ENCODE results near the gene NECTIN4.
"Not testable (repeated sequence)": the region's sequence is repeated elsewhere in the genome, so short reads cannot be mapped to it uniquely, and the experiment has no call there.

Gene NECTIN4

GRCh38 chr1:161081519-161081918 lies 7.8 kb downstream of the NECTIN4 start:
- DNase-seq: no peak

GRCh38 chr1:161080441-161081405 lies 8.6 kb downstream of the NECTIN4 start:
- DNase-seq: no peak

GRCh38 chr1:161079436-161080110 lies 9.8 kb downstream of the NECTIN4 start:
- no peak for DNase-seq

GRCh38 chr1:161077426-161077825 lies 11.9 kb downstream of the NECTIN4 start:
- DNase-seq: no peak

GRCh38 chr1:161076410-161076809 lies 12.9 kb downstream of the NECTIN4 start:
- no peak for DNase-seq

GRCh38 chr1:161074676-161075368 lies 14.5 kb downstream of the NECTIN4 start:
- no peak for DNase-seq

GRCh38 chr1:161073474-161074121 lies 15.8 kb downstream of the NECTIN4 start:
- DNase-seq: no peak

- DNase-seq: no peak
These were observed 16.5 kb downstream of the NECTIN4 start for GRCh38 chr1:161072751-161073449.

GRCh38 chr1:161071886-161072371 lies 17.4 kb downstream of the NECTIN4 start:
- DNase-seq: peak; percentile 84

- no peak for DNase-seq
These were observed 18.6 kb downstream of the NECTIN4 start for GRCh38 chr1:161070761-161071160.

GRCh38 chr1:161069731-161070270 lies 19.6 kb downstream of the NECTIN4 start, which contains the start of gene ARHGAP30:
ARHGAP30 (minus strand) TSS chr1:161069891; CDS start chr1:161069624, 267 bp downstream.
- DNase-seq: no peak

- DNase-seq: no peak
These were observed 20.1 kb downstream of the NECTIN4 start for GRCh38 chr1:161069241-161069640.

GRCh38 chr1:161068306-161069234 lies 20.8 kb downstream of the NECTIN4 start:
- DNase-seq: peak; percentile 83

- DNase-seq: no peak
These were observed 22.7 kb downstream of the NECTIN4 start for GRCh38 chr1:161066694-161067093.

GRCh38 chr1:161065681-161066080 lies 23.7 kb downstream of the NECTIN4 start:
- not testable (repeated sequence) for DNase-seq

- DNase-seq: not testable (repeated sequence)
These were observed 25.4 kb downstream of the NECTIN4 start for GRCh38 chr1:161063936-161064335.

- no peak for DNase-seq
These were observed 27.9 kb downstream of the NECTIN4 start for GRCh38 chr1:161061419-161061818.

- DNase-seq: no peak
These were observed 30.1 kb downstream of the NECTIN4 start for GRCh38 chr1:161059293-161059692.

- DNase-seq: no peak
These were observed 34.6 kb downstream of the NECTIN4 start for GRCh38 chr1:161054805-161055204.

- no peak for DNase-seq
These were observed 35.1 kb downstream of the NECTIN4 start for GRCh38 chr1:161054232-161054631.

Measured in OCI-M1 (cell line).